Neural progenitor cell (in vitro differentiated cells): ENCODE results near the gene PLEKHA6.

Source experiments
- EZH2 ChIP-seq: fragments of 200-600 bp; sonication (generic); IDR thresholded peaks from 2 replicates; pipeline ENCODE4 v1.6.1; 2017; ENCODE audit warnings: antibody characterized with exemption, mild to moderate bottlenecking, moderate library complexity
- EZH2phosphoT487 ChIP-seq: fragments of 200-600 bp; sonication (generic); IDR thresholded peaks from 2 replicates; pipeline ENCODE4 v1.6.1; 2017; ENCODE audit warnings: antibody characterized with exemption
- TF ChIP-seq, protein P1 (sequence below): fragments of 200-600 bp; sonication (generic); IDR thresholded peaks from 2 replicates; pipeline ENCODE4 v1.5.1; 2017; ENCODE audit warnings: antibody characterized with exemption, mild to moderate bottlenecking

DNA sequence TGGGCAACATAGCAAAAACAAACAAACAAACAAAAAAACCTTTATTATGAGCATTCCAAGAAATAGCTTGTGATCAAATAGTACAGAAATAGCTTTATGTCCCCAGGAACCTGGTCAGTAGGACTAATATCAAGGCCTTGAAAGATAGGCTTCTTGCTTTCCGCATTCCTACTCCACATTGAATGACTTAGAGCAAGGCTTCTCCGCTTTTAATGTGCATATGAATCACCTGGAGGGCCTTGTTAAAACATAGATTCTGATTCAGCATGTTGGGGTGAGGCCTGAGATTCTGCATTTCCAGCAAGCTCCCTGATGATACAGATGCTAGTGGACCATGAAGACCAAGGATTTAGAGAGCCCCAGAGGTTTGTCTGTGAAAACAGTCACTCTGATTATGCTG, 17.4 kb downstream of the PLEKHA6 start:
- TF ChIP-seq, protein P1, sequence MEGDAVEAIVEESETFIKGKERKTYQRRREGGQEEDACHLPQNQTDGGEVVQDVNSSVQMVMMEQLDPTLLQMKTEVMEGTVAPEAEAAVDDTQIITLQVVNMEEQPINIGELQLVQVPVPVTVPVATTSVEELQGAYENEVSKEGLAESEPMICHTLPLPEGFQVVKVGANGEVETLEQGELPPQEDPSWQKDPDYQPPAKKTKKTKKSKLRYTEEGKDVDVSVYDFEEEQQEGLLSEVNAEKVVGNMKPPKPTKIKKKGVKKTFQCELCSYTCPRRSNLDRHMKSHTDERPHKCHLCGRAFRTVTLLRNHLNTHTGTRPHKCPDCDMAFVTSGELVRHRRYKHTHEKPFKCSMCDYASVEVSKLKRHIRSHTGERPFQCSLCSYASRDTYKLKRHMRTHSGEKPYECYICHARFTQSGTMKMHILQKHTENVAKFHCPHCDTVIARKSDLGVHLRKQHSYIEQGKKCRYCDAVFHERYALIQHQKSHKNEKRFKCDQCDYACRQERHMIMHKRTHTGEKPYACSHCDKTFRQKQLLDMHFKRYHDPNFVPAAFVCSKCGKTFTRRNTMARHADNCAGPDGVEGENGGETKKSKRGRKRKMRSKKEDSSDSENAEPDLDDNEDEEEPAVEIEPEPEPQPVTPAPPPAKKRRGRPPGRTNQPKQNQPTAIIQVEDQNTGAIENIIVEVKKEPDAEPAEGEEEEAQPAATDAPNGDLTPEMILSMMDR, result no peak
- TF ChIP-seq EZH2phosphoT487 (no peak), EZH2 (no peak)
